Osteoblast (primary cell): Measurements from ENCODE around the gene CNOT6. TPM values are rescaled to one million over a fixed set of nuclear protein-coding genes. Genes with fewer than 3 reads are reported as not detected.

Experiments used
- DNase-seq: peaks from one replicate; pipeline ENCODE4 v3.0.0; 2011; ENCODE audit warnings: low spot score, mixed read lengths; ENCODE audit not compliant: insufficient read length; ENCODE audit errors: missing footprints
- H2AFZ ChIP-seq: 2 replicates; pipeline ENCODE4 v1.6.0; 2011; ENCODE audit warnings: mild to moderate bottlenecking, low read length
- H3K27ac ChIP-seq: 2 replicates; pipeline ENCODE4 v1.5.1; 2011; ENCODE audit warnings: mild to moderate bottlenecking, low read depth, low read length, moderate library complexity
- H3K27me3 ChIP-seq: 2 replicates; pipeline ENCODE4 v1.6.0; 2012; ENCODE audit warnings: mild to moderate bottlenecking, control low read depth, inconsistent platforms, low read length, moderate library complexity; ENCODE audit not compliant: insufficient read depth
- H3K36me3 ChIP-seq: 2 replicates; pipeline ENCODE4 v1.5.1; 2011; ENCODE audit warnings: mild to moderate bottlenecking, low read length, control low read depth, moderate library complexity; ENCODE audit not compliant: insufficient read depth
- H3K4me1 ChIP-seq: 2 replicates; pipeline ENCODE4 v1.5.1; 2011; ENCODE audit warnings: mild to moderate bottlenecking, low read length, control low read depth, moderate library complexity; ENCODE audit not compliant: insufficient read depth
- H3K4me2 ChIP-seq: 2 replicates; pipeline ENCODE4 v1.6.0; 2011; ENCODE audit warnings: mild to moderate bottlenecking, low read length; ENCODE audit not compliant: insufficient read depth
- H3K4me3 ChIP-seq: fragments of 200-600 bp; sonication (generic); 3 replicates; pipeline ENCODE4 v1.5.1; 2012; ENCODE audit warnings: mild to moderate bottlenecking, low read length, inconsistent platforms; ENCODE audit not compliant: insufficient read depth
- H3K79me2 ChIP-seq: 2 replicates; pipeline ENCODE4 v1.6.0; 2012; ENCODE audit warnings: mild to moderate bottlenecking, low read length, control low read depth, inconsistent platforms; ENCODE audit not compliant: insufficient read depth
- H3K9me3 ChIP-seq: 2 replicates; pipeline ENCODE4 v1.5.1; 2011; ENCODE audit warnings: low read depth, low read length, control low read depth
- H4K20me1 ChIP-seq: 2 replicates; pipeline ENCODE4 v1.6.0; 2012; ENCODE audit warnings: mild to moderate bottlenecking, low read length, control low read depth; ENCODE audit not compliant: insufficient read depth
- total RNA-seq: library from RNA; depleted of rRNA; stranded (reverse); fragments of >200 nt; gene quantifications from 2 replicates; pipeline ENCODE4 v1.2.3, GENCODE V29; 2012
- TF ChIP-seq, protein P1 (sequence below): IDR thresholded peaks from 2 replicates; pipeline ENCODE4 v1.5.1; 2011; ENCODE audit warnings: mild to moderate bottlenecking, low read depth, low read length, moderate library complexity; ENCODE audit errors: extremely low read depth

CNOT6 gene
- total RNA-seq, 1 donor, result 8.3 TPM

DNA sequence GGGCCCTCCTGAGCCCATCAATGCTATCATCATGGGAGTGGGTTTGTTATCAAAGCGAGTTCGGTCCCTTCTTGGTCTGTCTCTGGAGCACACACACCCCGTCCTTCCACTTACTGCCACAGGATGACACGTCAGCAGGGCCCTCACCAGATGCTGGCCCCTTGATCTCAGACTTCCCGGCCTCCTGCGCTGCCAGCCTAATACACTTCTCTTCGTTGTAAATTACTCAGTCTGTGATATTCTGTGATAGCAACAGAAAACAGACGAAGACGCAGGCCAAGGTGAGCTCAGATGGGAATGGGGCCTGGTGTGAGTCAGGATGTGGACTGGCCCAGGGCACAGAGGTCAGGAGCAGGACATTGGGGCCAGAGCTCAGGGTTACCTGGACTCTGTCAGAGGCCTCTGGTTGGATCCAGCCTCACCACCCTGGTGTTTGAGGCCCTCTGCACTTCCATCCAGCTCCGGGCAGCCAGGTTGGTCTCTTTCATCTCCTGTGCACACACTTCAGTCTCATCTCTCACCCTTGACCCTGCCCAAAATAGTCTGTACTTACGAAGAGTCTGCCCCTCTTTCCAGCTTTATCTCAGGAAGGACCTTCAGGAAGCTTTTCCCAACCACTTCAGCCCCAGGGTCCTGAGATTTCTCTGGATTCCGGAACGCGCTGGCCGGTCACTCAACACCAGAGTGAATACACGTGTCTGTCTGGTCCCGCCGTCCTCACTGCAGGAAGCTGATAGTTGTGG lies 26.0 kb upstream of the CNOT6 start:
- no peak overlapping the region for H3K4me3 ChIP-seq
- no peaks in the 10 kb centered on the region for H3K36me3 ChIP-seq
- H3K79me2 ChIP-seq, result no peaks in the 10 kb centered on the region
- TF ChIP-seq, protein P1, sequence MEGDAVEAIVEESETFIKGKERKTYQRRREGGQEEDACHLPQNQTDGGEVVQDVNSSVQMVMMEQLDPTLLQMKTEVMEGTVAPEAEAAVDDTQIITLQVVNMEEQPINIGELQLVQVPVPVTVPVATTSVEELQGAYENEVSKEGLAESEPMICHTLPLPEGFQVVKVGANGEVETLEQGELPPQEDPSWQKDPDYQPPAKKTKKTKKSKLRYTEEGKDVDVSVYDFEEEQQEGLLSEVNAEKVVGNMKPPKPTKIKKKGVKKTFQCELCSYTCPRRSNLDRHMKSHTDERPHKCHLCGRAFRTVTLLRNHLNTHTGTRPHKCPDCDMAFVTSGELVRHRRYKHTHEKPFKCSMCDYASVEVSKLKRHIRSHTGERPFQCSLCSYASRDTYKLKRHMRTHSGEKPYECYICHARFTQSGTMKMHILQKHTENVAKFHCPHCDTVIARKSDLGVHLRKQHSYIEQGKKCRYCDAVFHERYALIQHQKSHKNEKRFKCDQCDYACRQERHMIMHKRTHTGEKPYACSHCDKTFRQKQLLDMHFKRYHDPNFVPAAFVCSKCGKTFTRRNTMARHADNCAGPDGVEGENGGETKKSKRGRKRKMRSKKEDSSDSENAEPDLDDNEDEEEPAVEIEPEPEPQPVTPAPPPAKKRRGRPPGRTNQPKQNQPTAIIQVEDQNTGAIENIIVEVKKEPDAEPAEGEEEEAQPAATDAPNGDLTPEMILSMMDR, result no peak
- no peaks in the 10 kb centered on the region for H3K9me3 ChIP-seq
- no peaks in the 10 kb centered on the region for H4K20me1 ChIP-seq
- no peak overlapping the region for H2AFZ ChIP-seq
- peak; percentile 46 for DNase-seq
- H3K27me3 ChIP-seq, result peaks cover 9% of the 10 kb centered on the region
- H3K4me2 ChIP-seq, result no peak overlapping the region
- H3K4me1 ChIP-seq, result no peaks in the 10 kb centered on the region
- no peak overlapping the region for H3K27ac ChIP-seq

DNA sequence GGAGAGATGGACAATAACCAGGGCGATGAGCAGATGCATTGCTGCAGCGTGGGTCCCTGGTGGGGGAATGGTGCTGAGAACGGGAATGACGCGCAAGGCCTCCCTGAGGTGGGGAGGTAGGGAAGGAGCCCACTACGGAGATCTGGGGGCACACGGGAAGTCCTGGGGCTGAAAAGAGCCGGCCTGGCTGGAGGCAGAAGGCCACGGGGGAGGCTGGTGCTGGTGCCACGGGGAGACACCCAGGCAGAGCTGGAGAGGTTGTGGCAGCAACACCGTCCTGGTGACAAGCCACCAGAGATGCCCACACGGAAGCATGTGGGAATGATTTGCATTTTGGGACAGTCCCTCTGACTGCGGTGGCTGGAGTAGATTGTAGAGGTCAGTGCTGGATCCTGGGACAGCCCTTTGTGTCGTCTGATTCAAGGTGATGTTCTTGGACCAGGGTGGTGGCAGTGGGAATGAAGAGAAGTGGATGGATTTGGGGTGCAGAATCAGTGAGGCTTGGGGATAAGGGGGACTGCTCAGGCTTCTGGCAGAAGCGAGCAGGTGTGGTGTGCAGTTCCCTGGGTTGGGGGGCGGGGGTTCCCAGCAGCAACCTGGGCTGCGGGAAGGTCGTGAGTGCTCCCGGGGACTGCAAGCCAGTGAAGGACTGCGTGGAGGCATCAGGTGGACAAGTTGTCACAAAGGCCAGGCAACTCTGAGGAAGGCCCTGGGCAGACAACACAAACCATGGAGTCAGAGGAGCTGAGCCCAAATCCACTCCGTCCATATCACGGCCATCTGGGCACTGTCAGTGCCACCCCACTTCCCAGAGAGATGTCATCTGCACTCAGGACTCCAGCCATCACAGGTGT lies 25.2 kb upstream of the CNOT6 start:
- Histone ChIP-seq H4K20me1 (no peaks in the 10 kb centered on the region), H3K27me3 (peaks cover 9% of the 10 kb centered on the region), H3K36me3 (no peaks in the 10 kb centered on the region), H3K79me2 (no peaks in the 10 kb centered on the region), H3K9me3 (no peaks in the 10 kb centered on the region), H2AFZ (no peak overlapping the region), H3K4me3 (no peak overlapping the region), H3K4me1 (no peaks in the 10 kb centered on the region), H3K4me2 (no peak overlapping the region), H3K27ac (no peak overlapping the region)
- DNase-seq, result peak; percentile 65
- TF ChIP-seq, protein P1, result no peak

- Histone ChIP-seq H3K9me3 (no peaks in the 10 kb centered on the region), H3K27me3 (peaks cover 9% of the 10 kb centered on the region), H3K4me1 (no peaks in the 10 kb centered on the region), H3K79me2 (no peaks in the 10 kb centered on the region), H3K27ac (no peak overlapping the region), H3K36me3 (no peaks in the 10 kb centered on the region), H2AFZ (no peak overlapping the region), H3K4me3 (no peak overlapping the region), H4K20me1 (no peaks in the 10 kb centered on the region), H3K4me2 (no peak overlapping the region)
- TF ChIP-seq, protein P1, result no peak
- no peak for DNase-seq
Measured at GRCh38 chr5:180469586-180469865, 24.7 kb upstream of the CNOT6 start.

GRCh38 chr5:180469866-180470265 lies 24.3 kb upstream of the CNOT6 start:
- H3K4me2 ChIP-seq, result no peak overlapping the region
- no peaks in the 10 kb centered on the region for H3K9me3 ChIP-seq
- no peaks in the 10 kb centered on the region for H3K79me2 ChIP-seq
- H3K36me3 ChIP-seq, result no peaks in the 10 kb centered on the region
- no peaks in the 10 kb centered on the region for H4K20me1 ChIP-seq
- DNase-seq, result no peak
- no peak overlapping the region for H3K27ac ChIP-seq
- no peaks in the 10 kb centered on the region for H3K4me1 ChIP-seq
- no peak overlapping the region for H2AFZ ChIP-seq
- TF ChIP-seq, protein P1, result no peak
- peaks cover 9% of the 10 kb centered on the region for H3K27me3 ChIP-seq
- no peak overlapping the region for H3K4me3 ChIP-seq
